ENCODE data around the gene RNF146. TPM values are rescaled to one million over a fixed set of nuclear protein-coding genes. Genes with fewer than 3 reads are reported as not detected.

Gene RNF146
- total and polyA plus RNA-seq, 9 of the 15 experiments (the other 6 are each of a cell fraction or from before 2014, with no cell fraction given): 8.4 to 30.5 (median 17.5) TPM

DNA sequence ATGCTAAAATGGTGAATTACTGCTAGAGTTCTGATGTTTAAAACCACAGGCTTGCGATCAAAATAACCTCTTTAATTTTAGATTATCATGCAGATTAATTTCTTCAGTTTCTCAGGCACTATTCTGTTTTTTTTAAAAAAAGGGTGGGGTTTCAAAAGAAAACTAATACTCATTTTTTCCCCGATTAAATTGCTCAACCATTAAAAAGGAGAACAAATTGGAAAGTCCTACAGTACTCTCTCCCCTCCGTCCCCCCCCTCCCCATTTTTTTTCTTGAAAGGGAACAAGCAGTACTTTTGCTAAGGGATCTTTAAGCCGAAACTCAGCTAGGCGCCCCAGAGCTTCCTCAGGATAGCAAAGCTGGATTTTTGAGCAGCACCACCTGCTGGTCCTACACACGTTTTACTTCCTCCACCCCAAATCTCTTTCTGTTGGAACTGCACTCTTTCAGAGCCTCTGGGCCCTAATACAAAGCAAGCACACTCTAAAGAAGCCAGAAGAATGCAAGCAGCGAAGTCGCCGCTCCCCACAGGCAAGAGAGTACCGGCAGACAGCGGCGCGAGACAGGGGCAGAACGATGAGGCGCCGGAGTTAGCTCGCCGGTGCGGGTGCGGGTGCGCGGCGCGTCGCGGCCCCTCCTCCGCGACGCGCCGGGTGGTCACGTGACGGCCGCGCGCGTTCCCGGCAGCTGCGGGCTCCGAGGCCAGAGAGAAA lies at the start of gene RNF146 (continued):
- TF ChIP-seq, protein P1, sequence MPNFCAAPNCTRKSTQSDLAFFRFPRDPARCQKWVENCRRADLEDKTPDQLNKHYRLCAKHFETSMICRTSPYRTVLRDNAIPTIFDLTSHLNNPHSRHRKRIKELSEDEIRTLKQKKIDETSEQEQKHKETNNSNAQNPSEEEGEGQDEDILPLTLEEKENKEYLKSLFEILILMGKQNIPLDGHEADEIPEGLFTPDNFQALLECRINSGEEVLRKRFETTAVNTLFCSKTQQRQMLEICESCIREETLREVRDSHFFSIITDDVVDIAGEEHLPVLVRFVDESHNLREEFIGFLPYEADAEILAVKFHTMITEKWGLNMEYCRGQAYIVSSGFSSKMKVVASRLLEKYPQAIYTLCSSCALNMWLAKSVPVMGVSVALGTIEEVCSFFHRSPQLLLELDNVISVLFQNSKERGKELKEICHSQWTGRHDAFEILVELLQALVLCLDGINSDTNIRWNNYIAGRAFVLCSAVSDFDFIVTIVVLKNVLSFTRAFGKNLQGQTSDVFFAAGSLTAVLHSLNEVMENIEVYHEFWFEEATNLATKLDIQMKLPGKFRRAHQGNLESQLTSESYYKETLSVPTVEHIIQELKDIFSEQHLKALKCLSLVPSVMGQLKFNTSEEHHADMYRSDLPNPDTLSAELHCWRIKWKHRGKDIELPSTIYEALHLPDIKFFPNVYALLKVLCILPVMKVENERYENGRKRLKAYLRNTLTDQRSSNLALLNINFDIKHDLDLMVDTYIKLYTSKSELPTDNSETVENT (CRISPR knock-in tag; IDR thresholded peaks at IDR 0.05): no peak
- TF ChIP-seq NFE2 (IDR thresholded peaks at IDR 0.05; ENCODE audit: low read depth): no peak
- TF ChIP-seq SUPT5H (IDR thresholded peaks at IDR 0.05): no peak
- TF ChIP-seq PTRF (tag; IDR thresholded peaks at IDR 0.05): no peak
- TF ChIP-seq TAF9B (IDR thresholded peaks at IDR 0.05; ENCODE audit: partially characterized antibody): no peak
- TF ChIP-seq, protein P2, sequence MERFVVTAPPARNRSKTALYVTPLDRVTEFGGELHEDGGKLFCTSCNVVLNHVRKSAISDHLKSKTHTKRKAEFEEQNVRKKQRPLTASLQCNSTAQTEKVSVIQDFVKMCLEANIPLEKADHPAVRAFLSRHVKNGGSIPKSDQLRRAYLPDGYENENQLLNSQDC (CRISPR knock-in tag; IDR thresholded peaks at IDR 0.05): no peak
- TF ChIP-seq ZEB2 (IDR thresholded peaks at IDR 0.05): no peak
- TF ChIP-seq U2AF1 (optimal IDR thresholded peaks at IDR 0.05; ENCODE audit: low read depth, low read length): peak; percentile 68
- TF ChIP-seq, protein P3, sequence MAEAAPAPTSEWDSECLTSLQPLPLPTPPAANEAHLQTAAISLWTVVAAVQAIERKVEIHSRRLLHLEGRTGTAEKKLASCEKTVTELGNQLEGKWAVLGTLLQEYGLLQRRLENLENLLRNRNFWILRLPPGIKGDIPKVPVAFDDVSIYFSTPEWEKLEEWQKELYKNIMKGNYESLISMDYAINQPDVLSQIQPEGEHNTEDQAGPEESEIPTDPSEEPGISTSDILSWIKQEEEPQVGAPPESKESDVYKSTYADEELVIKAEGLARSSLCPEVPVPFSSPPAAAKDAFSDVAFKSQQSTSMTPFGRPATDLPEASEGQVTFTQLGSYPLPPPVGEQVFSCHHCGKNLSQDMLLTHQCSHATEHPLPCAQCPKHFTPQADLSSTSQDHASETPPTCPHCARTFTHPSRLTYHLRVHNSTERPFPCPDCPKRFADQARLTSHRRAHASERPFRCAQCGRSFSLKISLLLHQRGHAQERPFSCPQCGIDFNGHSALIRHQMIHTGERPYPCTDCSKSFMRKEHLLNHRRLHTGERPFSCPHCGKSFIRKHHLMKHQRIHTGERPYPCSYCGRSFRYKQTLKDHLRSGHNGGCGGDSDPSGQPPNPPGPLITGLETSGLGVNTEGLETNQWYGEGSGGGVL (CRISPR knock-in tag; IDR thresholded peaks at IDR 0.05): no peak
- TF ChIP-seq ZKSCAN3 (CRISPR knock-in tag; IDR thresholded peaks at IDR 0.05): no peak
- no peak for TF ChIP-seq TCFL5 (CRISPR knock-in tag; conservative IDR thresholded peaks at IDR 0.05)
- TF ChIP-seq HNRNPL (IDR thresholded peaks at IDR 0.05; ENCODE audit: low read depth, low read length): no peak
- TF ChIP-seq, protein P4, sequence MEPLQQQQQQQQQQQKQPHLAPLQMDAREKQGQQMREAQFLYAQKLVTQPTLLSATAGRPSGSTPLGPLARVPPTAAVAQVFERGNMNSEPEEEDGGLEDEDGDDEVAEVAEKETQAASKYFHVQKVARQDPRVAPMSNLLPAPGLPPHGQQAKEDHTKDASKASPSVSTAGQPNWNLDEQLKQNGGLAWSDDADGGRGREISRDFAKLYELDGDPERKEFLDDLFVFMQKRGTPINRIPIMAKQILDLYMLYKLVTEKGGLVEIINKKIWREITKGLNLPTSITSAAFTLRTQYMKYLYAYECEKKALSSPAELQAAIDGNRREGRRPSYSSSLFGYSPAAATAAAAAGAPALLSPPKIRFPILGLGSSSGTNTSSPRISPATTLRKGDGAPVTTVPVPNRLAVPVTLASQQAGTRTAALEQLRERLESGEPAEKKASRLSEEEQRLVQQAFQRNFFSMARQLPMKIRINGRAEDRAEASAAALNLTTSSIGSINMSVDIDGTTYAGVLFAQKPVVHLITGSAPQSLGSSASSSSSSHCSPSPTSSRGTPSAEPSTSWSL (CRISPR knock-in tag; IDR thresholded peaks at IDR 0.05; ENCODE audit: borderline replicate concordance): no peak
- TF ChIP-seq SPI1 (IDR thresholded peaks at IDR 0.05; ENCODE audit: borderline replicate concordance, low read depth, low read length): no peak
- no peak for TF ChIP-seq MAFG (tag; conservative IDR thresholded peaks at IDR 0.05)
- TF ChIP-seq, protein P5, sequence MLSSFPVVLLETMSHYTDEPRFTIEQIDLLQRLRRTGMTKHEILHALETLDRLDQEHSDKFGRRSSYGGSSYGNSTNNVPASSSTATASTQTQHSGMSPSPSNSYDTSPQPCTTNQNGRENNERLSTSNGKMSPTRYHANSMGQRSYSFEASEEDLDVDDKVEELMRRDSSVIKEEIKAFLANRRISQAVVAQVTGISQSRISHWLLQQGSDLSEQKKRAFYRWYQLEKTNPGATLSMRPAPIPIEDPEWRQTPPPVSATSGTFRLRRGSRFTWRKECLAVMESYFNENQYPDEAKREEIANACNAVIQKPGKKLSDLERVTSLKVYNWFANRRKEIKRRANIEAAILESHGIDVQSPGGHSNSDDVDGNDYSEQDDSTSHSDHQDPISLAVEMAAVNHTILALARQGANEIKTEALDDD (IDR thresholded peaks at IDR 0.05): no peak
- no peak for TF ChIP-seq ETS2 (tag; IDR thresholded peaks at IDR 0.05; ENCODE audit: borderline replicate concordance, poor library complexity, severe bottlenecking)
- TF ChIP-seq CBX3 (IDR thresholded peaks at IDR 0.05; ENCODE audit: borderline replicate concordance in 1 of 2, low read length in 2 of 2): no peak; a peak in 1 of 3 replicates
- TF ChIP-seq NR2C2 (CRISPR knock-in tag; IDR thresholded peaks at IDR 0.05): no peak
- TF ChIP-seq NR2C2 (tag; IDR thresholded peaks at IDR 0.05): no peak
